ENCODE measurements around the gene PPP1R37. TPM values are rescaled to one million over a fixed set of nuclear protein-coding genes. Genes with fewer than 3 reads are reported as not detected.

The PPP1R37 gene
- total and polyA plus RNA-seq, 2 donors (not counting 3 experiments of a cell fraction or from before 2014, with no cell fraction given) = 16.2 to 27.1 TPM

DNA sequence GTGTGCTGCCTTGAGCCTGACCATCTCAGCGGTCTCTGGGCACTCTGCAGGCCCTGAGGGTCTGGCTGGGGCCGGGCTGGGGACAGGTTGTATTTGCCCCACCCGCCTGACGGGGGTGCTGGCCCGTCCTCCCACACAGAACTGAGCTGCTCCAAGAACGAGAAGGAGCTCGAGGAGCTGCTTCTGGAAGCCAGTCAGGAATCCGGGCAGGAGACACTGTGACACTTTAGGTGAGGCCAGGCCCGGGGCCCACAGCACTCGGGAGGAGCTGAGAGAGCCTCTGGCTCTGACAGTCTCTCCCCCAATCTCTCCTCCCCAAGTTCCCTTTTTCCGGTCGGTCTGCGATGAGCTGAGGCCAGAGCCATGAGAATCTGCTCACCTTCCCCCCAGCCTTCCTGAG, 53.3 kb downstream of the PPP1R37 start:
- FAIRE-seq = no peak
- Histone ChIP-seq H3K9me3 (replicated peaks; ENCODE audit: control insufficient read depth, insufficient read depth, low read length) (no peaks in the 10 kb centered on the region), H3K4me2 (ENCODE audit: insufficient read depth, low read length) (no peak overlapping the region), H2AFZ (ENCODE audit: low read depth, low read length) (no peak overlapping the region), H3K79me2 (ENCODE audit: control insufficient read depth, insufficient read depth, low read length) (no peaks in the 10 kb centered on the region), H3K4me3 (replicated peaks in 1 of 3; ENCODE audit: insufficient read depth in 1 of 3, low read depth in 1 of 3, low read length in 3 of 3) (no peak overlapping the region), H4K20me1 (replicated peaks; ENCODE audit: control insufficient read depth, extremely low read depth, insufficient read depth, low read length) (no peaks in the 10 kb centered on the region), H3K4me1 (ENCODE audit: control insufficient read depth, extremely low read depth, insufficient read depth, low read length) (no peaks in the 10 kb centered on the region), H3K27ac (ENCODE audit: insufficient read depth, low read depth, low read length) (no peak overlapping the region), H3K9me1 (replicated peaks; ENCODE audit: control insufficient read depth, extremely low read depth, insufficient read depth, low read length) (no peaks in the 10 kb centered on the region), H3K9ac (replicated peaks; ENCODE audit: extremely low read depth, insufficient read depth, low read length) (no peak overlapping the region), H3K36me3 (ENCODE audit: control insufficient read depth in 2 of 2, extremely low read depth in 1 of 2, insufficient read depth in 2 of 2, low read length in 2 of 2) (peaks cover 2 to 17% of the 10 kb centered on the region in 2 experiments), H3K27me3 (ENCODE audit: control insufficient read depth in 2 of 2, insufficient read depth in 2 of 2, low read length in 2 of 2) (no peaks in the 10 kb centered on the region)
- intact Hi-C loops (cut with micrococcal nuclease) (no loop called here), dilution Hi-C loops (cut with MboI; ENCODE audit: extremely low pct_ligation_motif_present, low sequenced_read_pairs) (no loop called here)
- POLR2A ChIA-PET = no interaction called here
- DNase-seq (ENCODE audit: low read depth, low spot score) = no peak
- CTCF ChIA-PET = no interaction called here
- no peak for TF ChIP-seq FOS (IDR thresholded peaks at IDR 0.05; ENCODE audit: borderline replicate concordance, insufficient read depth, low read length)
- BruUV-seq (replicated peaks) = no TSS peak

DNA sequence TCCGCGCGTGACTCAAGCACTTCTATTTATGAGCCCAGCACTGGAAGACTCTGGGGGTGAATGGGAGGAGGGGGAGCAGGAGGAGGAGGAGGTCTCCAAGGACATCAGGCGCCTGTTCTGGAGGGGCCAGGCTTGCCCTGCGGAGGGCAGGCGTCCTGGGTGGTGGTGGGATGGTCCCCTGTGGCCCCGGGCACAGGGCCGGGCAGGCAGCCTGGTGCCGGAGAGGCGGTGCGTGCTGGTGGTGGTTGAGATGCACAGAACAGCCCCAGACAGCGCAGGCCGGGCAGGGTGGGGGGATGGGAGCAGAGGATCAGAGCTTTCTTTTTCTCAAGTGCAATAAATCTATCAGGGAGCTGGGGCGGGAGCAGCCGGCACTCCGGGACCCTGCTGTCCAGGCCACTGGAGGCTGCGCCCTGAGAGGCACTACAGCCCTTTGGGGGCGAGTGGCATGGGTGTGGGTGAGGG, 53.8 kb downstream of the PPP1R37 start:
- Histone ChIP-seq H4K20me1 (replicated peaks; ENCODE audit: control insufficient read depth, extremely low read depth, insufficient read depth, low read length) (no peaks in the 10 kb centered on the region), H2AFZ (ENCODE audit: low read depth, low read length) (no peak overlapping the region), H3K27ac (ENCODE audit: insufficient read depth, low read depth, low read length) (no peak overlapping the region), H3K4me1 (ENCODE audit: control insufficient read depth, extremely low read depth, insufficient read depth, low read length) (no peaks in the 10 kb centered on the region), H3K9me1 (replicated peaks; ENCODE audit: control insufficient read depth, extremely low read depth, insufficient read depth, low read length) (no peaks in the 10 kb centered on the region), H3K79me2 (ENCODE audit: control insufficient read depth, insufficient read depth, low read length) (no peaks in the 10 kb centered on the region), H3K4me3 (replicated peaks in 1 of 3; ENCODE audit: insufficient read depth in 1 of 3, low read depth in 1 of 3, low read length in 3 of 3) (no peak overlapping the region), H3K9me3 (replicated peaks; ENCODE audit: control insufficient read depth, insufficient read depth, low read length) (no peaks in the 10 kb centered on the region), H3K4me2 (ENCODE audit: insufficient read depth, low read length) (no peak overlapping the region), H3K27me3 (ENCODE audit: control insufficient read depth in 2 of 2, insufficient read depth in 2 of 2, low read length in 2 of 2) (peaks cover under 1 to 2% of the 10 kb centered on the region in 2 experiments), H3K9ac (replicated peaks; ENCODE audit: extremely low read depth, insufficient read depth, low read length) (no peak overlapping the region), H3K36me3 (ENCODE audit: control insufficient read depth in 2 of 2, extremely low read depth in 1 of 2, insufficient read depth in 2 of 2, low read length in 2 of 2) (peaks cover 2 to 16% of the 10 kb centered on the region in 2 experiments)
- intact Hi-C loops (cut with micrococcal nuclease) (no loop called here), dilution Hi-C loops (cut with MboI; ENCODE audit: extremely low pct_ligation_motif_present, low sequenced_read_pairs) (no loop called here)
- ChIA-PET CTCF (no interaction called here), POLR2A (no interaction called here)
- no TSS peak for BruUV-seq (replicated peaks)
- FAIRE-seq = no peak
- TF ChIP-seq GATA2 (IDR thresholded peaks at IDR 0.05; ENCODE audit: insufficient read depth, insufficient read length, low read depth, low read length) = no peak
- TF ChIP-seq, protein P1, sequence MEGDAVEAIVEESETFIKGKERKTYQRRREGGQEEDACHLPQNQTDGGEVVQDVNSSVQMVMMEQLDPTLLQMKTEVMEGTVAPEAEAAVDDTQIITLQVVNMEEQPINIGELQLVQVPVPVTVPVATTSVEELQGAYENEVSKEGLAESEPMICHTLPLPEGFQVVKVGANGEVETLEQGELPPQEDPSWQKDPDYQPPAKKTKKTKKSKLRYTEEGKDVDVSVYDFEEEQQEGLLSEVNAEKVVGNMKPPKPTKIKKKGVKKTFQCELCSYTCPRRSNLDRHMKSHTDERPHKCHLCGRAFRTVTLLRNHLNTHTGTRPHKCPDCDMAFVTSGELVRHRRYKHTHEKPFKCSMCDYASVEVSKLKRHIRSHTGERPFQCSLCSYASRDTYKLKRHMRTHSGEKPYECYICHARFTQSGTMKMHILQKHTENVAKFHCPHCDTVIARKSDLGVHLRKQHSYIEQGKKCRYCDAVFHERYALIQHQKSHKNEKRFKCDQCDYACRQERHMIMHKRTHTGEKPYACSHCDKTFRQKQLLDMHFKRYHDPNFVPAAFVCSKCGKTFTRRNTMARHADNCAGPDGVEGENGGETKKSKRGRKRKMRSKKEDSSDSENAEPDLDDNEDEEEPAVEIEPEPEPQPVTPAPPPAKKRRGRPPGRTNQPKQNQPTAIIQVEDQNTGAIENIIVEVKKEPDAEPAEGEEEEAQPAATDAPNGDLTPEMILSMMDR (IDR thresholded peaks at IDR 0.05; ENCODE audit: extremely low read depth in 1 of 2, insufficient read depth in 1 of 2, low read depth in 1 of 2, low read length in 2 of 2) = no peak
- no peak for TF ChIP-seq POLR2AphosphoS5 (IDR thresholded peaks at IDR 0.05; ENCODE audit: insufficient read depth, low read depth, low read length)
- TF ChIP-seq POLR2A (IDR thresholded peaks at IDR 0.05; ENCODE audit: low read depth, low read length) = no peak
- no peak for TF ChIP-seq MYC (IDR thresholded peaks at IDR 0.05; ENCODE audit: low read depth, low read length)
- TF ChIP-seq, protein P2, sequence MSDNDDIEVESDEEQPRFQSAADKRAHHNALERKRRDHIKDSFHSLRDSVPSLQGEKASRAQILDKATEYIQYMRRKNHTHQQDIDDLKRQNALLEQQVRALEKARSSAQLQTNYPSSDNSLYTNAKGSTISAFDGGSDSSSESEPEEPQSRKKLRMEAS (IDR thresholded peaks at IDR 0.05; ENCODE audit: insufficient read depth, insufficient read length) = no peak
- no peak for TF ChIP-seq FOS (IDR thresholded peaks at IDR 0.05; ENCODE audit: borderline replicate concordance, insufficient read depth, low read length)
- no peak for TF ChIP-seq EZH2 (IDR thresholded peaks at IDR 0.05; ENCODE audit: borderline replicate concordance, low read depth, low read length, severe bottlenecking)
- no peak for DNase-seq (ENCODE audit: low read depth, low spot score)

Data from endothelial cell of umbilical vein (primary cell).